K562 (cell line): ENCODE data around the gene GPD1L. TPM values are rescaled to one million over a fixed set of nuclear protein-coding genes. Genes with fewer than 3 reads are reported as not detected.

Experiments
- ATAC-seq: fragments of 200-7000 bp; cut with Tn5 transposase; 3 replicates; pipeline ENCODE4 v1.9.1; 2020; ENCODE audit warnings: moderate library complexity
- BruUV-seq: library from RNA; stranded (reverse); fragments of 400-500 nt; replicated peaks from 2 replicates; lab custom pipeline; 2021; lab: Mats Ljungman, UMichigan
- CTCF ChIA-PET: fragments of 300-600 bp; formaldehyde crosslinking; extraction: SDS; loops from one replicate; lab custom pipeline; 2021; ENCODE audit warnings: low intra/inter-chr PET ratio; lab: Yijun Ruan, JAX
- POLR2A ChIA-PET: fragments of 300-600, 350-650 bp; sonication (Branson Sonifier 250); formaldehyde crosslinking; extraction: SDS; loops from one replicate; lab custom pipeline; 2021; ENCODE audit warnings: antibody characterized with exemption, inconsistent platforms; lab: Yijun Ruan, JAX
- DNase-seq, 4 experiments: peaks; one replicate each; pipeline versions ENCODE4 v3.0.0 to v3.0.0-alpha.2; 2011 to 2018; ENCODE audit warnings: low spot score in 3 of 4, mixed read lengths in 3 of 4; ENCODE audit errors: extremely low read depth in 1 of 4
- FAIRE-seq: peaks from 2 replicates; lab custom pipeline; 2011; peaks lifted over from hg19 to GRCh38; lab: Jason Lieb, UNC
- H2AFZ ChIP-seq: 2 replicates; pipeline ENCODE4 v1.6.0; 2011; ENCODE audit warnings: low read depth, low read length, control low read depth, inconsistent platforms
- H3K27ac ChIP-seq: fragments of 200-600 bp; 3 replicates; pipeline ENCODE4 v1.8.0; 2011; ENCODE audit warnings: low read depth, mild to moderate bottlenecking, control low read depth, inconsistent platforms, low read length, moderate library complexity, mixed read lengths; ENCODE audit errors: extremely low read depth
- H3K27me3 ChIP-seq, 2 experiments: fragments of 300-600 bp in 1 of 2; 2 replicates in 1 of 2; 3 replicates in 1 of 2; pipeline versions ENCODE4 v1.6.0 to v1.8.0; 2011; ENCODE audit warnings: inconsistent platforms in 2 of 2, low read length in 2 of 2, mild to moderate bottlenecking in 1 of 2, mixed read lengths in 1 of 2, moderate library complexity in 1 of 2; ENCODE audit not compliant: control insufficient read depth in 2 of 2, insufficient read depth in 2 of 2
- H3K36me3 ChIP-seq: fragments of 300-600 bp; 3 replicates; pipeline ENCODE4 v1.8.0; 2011; ENCODE audit warnings: mild to moderate bottlenecking, low read length, inconsistent platforms; ENCODE audit not compliant: control insufficient read depth, insufficient read depth
- H3K4me1 ChIP-seq, 2 experiments: fragments of 200-600 bp in 1 of 2; replicated peaks in 1 of 2; 2 replicates in 1 of 2; 3 replicates in 1 of 2; pipeline versions ENCODE4 v1.5.1 to v1.8.0; 2011; ENCODE audit warnings: inconsistent platforms in 2 of 2, low read length in 2 of 2, mild to moderate bottlenecking in 1 of 2, mixed read lengths in 1 of 2, moderate library complexity in 1 of 2; ENCODE audit not compliant: control insufficient read depth in 2 of 2, insufficient read depth in 2 of 2
- H3K4me2 ChIP-seq: 2 replicates; pipeline ENCODE4 v1.6.1; 2011; ENCODE audit warnings: low read length, control low read depth, inconsistent platforms, mixed read lengths; ENCODE audit not compliant: insufficient read depth
- H3K4me3 ChIP-seq: fragments of 200-600 bp; sonication (generic), shearing (Covaris generic); 2 replicates; pipeline ENCODE4 v1.5.1; 2016; ENCODE audit warnings: control low read depth, inconsistent platforms
- H3K79me2 ChIP-seq: fragments of 200-600 bp; 3 replicates; pipeline ENCODE4 v1.8.0; 2011; ENCODE audit warnings: low read length, inconsistent platforms; ENCODE audit not compliant: control insufficient read depth, insufficient read depth
- H3K9ac ChIP-seq, 2 experiments: 2 replicates each; pipeline versions ENCODE4 v1.6.0 to v1.6.1; 2011; ENCODE audit warnings: low read depth in 2 of 2, low read length in 2 of 2, control low read depth in 1 of 2, inconsistent platforms in 1 of 2, mild to moderate bottlenecking in 1 of 2, mixed read lengths in 1 of 2; ENCODE audit not compliant: insufficient read depth in 1 of 2
- H3K9me1 ChIP-seq: one replicate; pipeline ENCODE4 v1.6.0; 2011; ENCODE audit warnings: inconsistent platforms, mild to moderate bottlenecking, low read length, moderate library complexity; ENCODE audit not compliant: control insufficient read depth, insufficient read depth
- H3K9me3 ChIP-seq: replicated peaks from 2 replicates; pipeline ENCODE4 v1.5.1; 2011; ENCODE audit warnings: low read depth, low read length, inconsistent platforms; ENCODE audit not compliant: control insufficient read depth, insufficient read depth
- H4K20me1 ChIP-seq: replicated peaks from 2 replicates; pipeline ENCODE4 v1.6.1; 2011; ENCODE audit warnings: low read length, inconsistent platforms, mixed read lengths; ENCODE audit not compliant: control insufficient read depth, insufficient read depth
- ARID1B ChIP-seq: fragments of 450-650 bp; IDR thresholded peaks from 2 replicates; pipeline ENCODE4 v1.6.1; 2016; ENCODE audit warnings: antibody characterized with exemption, mild to moderate bottlenecking, inconsistent platforms
- ETV1 ChIP-seq: fragments of 450-650 bp; conservative IDR thresholded peaks from 2 replicates; pipeline ENCODE4 v1.6.1; 2016; ENCODE audit warnings: missing genetic modification characterization, control low read depth, low read depth, missing compliant biosample characterization
- HDAC8 ChIP-seq: fragments of 450-650 bp; IDR thresholded peaks from 2 replicates; pipeline ENCODE4 v1.6.1; 2016; ENCODE audit warnings: mild to moderate bottlenecking, missing genetic modification characterization, moderate library complexity, missing compliant biosample characterization
- KDM1A ChIP-seq, 2 experiments: fragments of 450-650 bp; IDR thresholded peaks; 2 replicates each; pipeline ENCODE4 v1.6.1; 2016; ENCODE audit warnings: mild to moderate bottlenecking in 2 of 2
- LEF1 ChIP-seq: fragments of 450-650 bp; IDR thresholded peaks from 2 replicates; pipeline ENCODE4 v1.6.1; 2016; ENCODE audit warnings: mild to moderate bottlenecking
- NFE2 ChIP-seq: IDR thresholded peaks from 2 replicates; pipeline ENCODE4 v1.6.1; 2014; ENCODE audit warnings: antibody characterized with exemption, low read depth
- RBM17 ChIP-seq: fragments of 200-400 bp; formaldehyde crosslinking; IDR thresholded peaks from 2 replicates; pipeline ENCODE4 v1.6.1; 2017; ENCODE audit warnings: low read depth, mild to moderate bottlenecking, low read length, borderline replicate concordance
- RCOR1 ChIP-seq, 2 experiments: IDR thresholded peaks; 2 replicates each; pipeline ENCODE4 v1.6.1; 2012; ENCODE audit warnings: low read depth in 2 of 2, low read length in 2 of 2, borderline replicate concordance in 1 of 2, improper control_type of control experiment in 1 of 2
- WGBS: fragments of 100-300 bp; shearing (Covaris generic); methylation state at CpG from one replicate; pipeline ENCODE4 v1.1.6; 2016; ENCODE audit warnings: low coverage, mixed read lengths; ENCODE audit not compliant: insufficient coverage; ENCODE audit errors: missing lambda C conversion rate; 5-methylcytosine and 5-hydroxymethylcytosine counted together
- in situ Hi-C: fragments of 300-500 bp; cut with MboI; formaldehyde crosslinking; loops from 4 replicates; pipeline ENCODE4 v1.15.0; 2018; ENCODE audit warnings: inconsistent platforms, mixed read lengths
- intact Hi-C: fragments of 100-400 bp; cut with micrococcal nuclease; formaldehyde crosslinking; loops from 2 replicates; pipeline ENCODE4 v1.14.2; 2022
- polyA plus RNA-seq, 8 experiments: library from polyadenylated mRNA; depleted of rRNA in 4 of 8; stranded (reverse) in 5 of 8; unstranded in 3 of 8; fragments of >200 nt; fragmentation: Nextera tagmentation in 2 of 8; fragmentation: Illumina TruSeq in 1 of 8; extraction: Ambion mirVana in 2 of 8; extraction: Trizol in 1 of 8; gene quantifications; 2 replicates each; pipeline versions ENCODE4 v1.2.1 to v1.2.3, GENCODE V29; 2011 to 2014; ENCODE audit warnings: inconsistent platforms in 1 of 8, missing spikeins in 1 of 8
- total RNA-seq, 7 experiments: library from RNA; depleted of rRNA in 6 of 7; stranded (reverse); fragments of >200 nt in 6 of 7; fragmentation: Illumina TruSeq in 2 of 7; extraction: Trizol in 2 of 7; gene quantifications; 2 replicates each; pipeline versions ENCODE4 v1.2.1 to v1.2.3, GENCODE V29; 2011 to 2021; ENCODE audit warnings: low replicate concordance in 1 of 7
- TF ChIP-seq, protein P1 (sequence below): sonication (generic); formaldehyde crosslinking; IDR thresholded peaks from 2 replicates; pipeline ENCODE4 v1.8.0; 2022; ENCODE audit warnings: missing genetic modification reagents, mild to moderate bottlenecking, borderline replicate concordance
- TF ChIP-seq, protein P2 (sequence below): IDR thresholded peaks from 2 replicates; pipeline ENCODE4 v1.6.1; 2011; ENCODE audit not compliant: insufficient read length; ENCODE audit errors: extremely low read depth
- TF ChIP-seq, protein P3 (sequence below), 2 experiments: fragments of 450-650 bp; formaldehyde crosslinking in 1 of 2; IDR thresholded peaks; 2 replicates each; pipeline versions ENCODE4 v1.4.0 to v1.6.1; 2014 to 2020; ENCODE audit warnings: mild to moderate bottlenecking in 2 of 2, borderline replicate concordance in 1 of 2, low read depth in 1 of 2

The GPD1L gene
- total and polyA plus RNA-seq, 9 of the 15 experiments (the other 6 are each of a cell fraction or from before 2014, with no cell fraction given): 1.6 to 17.3 (median 12.3) TPM

DNA sequence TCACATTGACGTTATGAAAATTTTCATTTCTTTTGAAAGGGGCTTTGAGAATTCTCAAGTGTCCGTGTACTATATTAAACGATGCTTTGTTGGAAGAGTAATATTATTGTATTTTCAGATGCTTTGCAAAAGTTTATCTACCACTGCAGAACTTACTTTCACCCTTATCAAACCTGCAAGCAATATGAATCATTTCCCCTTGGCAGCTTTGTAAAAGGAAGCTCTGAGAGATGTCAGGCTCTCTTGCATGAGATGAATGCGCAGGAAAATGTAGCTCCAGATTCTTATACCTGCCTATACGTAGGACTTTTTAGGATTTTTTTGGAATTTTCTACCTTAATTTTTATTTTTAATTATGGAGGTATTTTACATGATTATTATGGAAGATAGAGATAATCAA, 34.5 kb downstream of the GPD1L start:
- intact Hi-C loops (no loop called here), in situ Hi-C loops (no loop called here)
- Histone ChIP-seq H3K79me2 (no peaks in the 10 kb centered on the region), H3K4me1 (peaks cover 0 to 23% of the 10 kb centered on the region in 2 experiments; a peak in 3 of 5 replicates), H3K4me3 (no peak overlapping the region), H3K27ac (no peak overlapping the region), H2AFZ (no peak overlapping the region), H3K27me3 (no peaks in the 10 kb centered on the region; a peak in 1 of 5 replicates), H3K9me1 (no peaks in the 10 kb centered on the region), H3K36me3 (no peaks in the 10 kb centered on the region), H3K9me3 (no peaks in the 10 kb centered on the region), H3K9ac (no peak overlapping the region), H4K20me1 (no peaks in the 10 kb centered on the region), H3K4me2 (no peak overlapping the region)
- peak; percentile 75 for FAIRE-seq
- POLR2A ChIA-PET: interaction anchor here (0.6 to 1.5 kb wide), 2 partner anchors 12 to 773 kb away, joined by 4 read pairs; no protein-coding TSS in a partner anchor
- DNase-seq: peak; percentile 33 to 56 (median 46)
- no TSS peak for BruUV-seq
- ATAC-seq: peak; percentile 48
- CTCF ChIA-PET: no interaction called here
- WGBS: 2% methylated on average over 5 of the region's 5 CpGs
- peak in 1 of 2 experiments; percentile 49; a peak in 1 of 4 replicates for TF ChIP-seq KDM1A (IDR thresholded peaks at IDR 0.05)
- TF ChIP-seq HDAC8: no peak
- TF ChIP-seq, protein P1, sequence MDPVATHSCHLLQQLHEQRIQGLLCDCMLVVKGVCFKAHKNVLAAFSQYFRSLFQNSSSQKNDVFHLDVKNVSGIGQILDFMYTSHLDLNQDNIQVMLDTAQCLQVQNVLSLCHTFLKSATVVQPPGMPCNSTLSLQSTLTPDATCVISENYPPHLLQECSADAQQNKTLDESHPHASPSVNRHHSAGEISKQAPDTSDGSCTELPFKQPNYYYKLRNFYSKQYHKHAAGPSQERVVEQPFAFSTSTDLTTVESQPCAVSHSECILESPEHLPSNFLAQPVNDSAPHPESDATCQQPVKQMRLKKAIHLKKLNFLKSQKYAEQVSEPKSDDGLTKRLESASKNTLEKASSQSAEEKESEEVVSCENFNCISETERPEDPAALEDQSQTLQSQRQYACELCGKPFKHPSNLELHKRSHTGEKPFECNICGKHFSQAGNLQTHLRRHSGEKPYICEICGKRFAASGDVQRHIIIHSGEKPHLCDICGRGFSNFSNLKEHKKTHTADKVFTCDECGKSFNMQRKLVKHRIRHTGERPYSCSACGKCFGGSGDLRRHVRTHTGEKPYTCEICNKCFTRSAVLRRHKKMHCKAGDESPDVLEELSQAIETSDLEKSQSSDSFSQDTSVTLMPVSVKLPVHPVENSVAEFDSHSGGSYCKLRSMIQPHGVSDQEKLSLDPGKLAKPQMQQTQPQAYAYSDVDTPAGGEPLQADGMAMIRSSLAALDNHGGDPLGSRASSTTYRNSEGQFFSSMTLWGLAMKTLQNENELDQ (CRISPR knock-in tag): no peak
- peak; percentile 97 for TF ChIP-seq ARID1B
- peak; percentile 47 for TF ChIP-seq NFE2
- peak; percentile 60 for TF ChIP-seq LEF1
- TF ChIP-seq ETV1 (tag): peak; percentile 73; the same call in 1 of the 2 replicates
- peak in 1 of 2 experiments; percentile 84; a peak in 2 of 4 replicates for TF ChIP-seq RCOR1 (IDR thresholded peaks at IDR 0.05; ENCODE audit: borderline replicate concordance in 1 of 2, low read depth in 2 of 2, low read length in 2 of 2)
- no peak for TF ChIP-seq RBM17
- TF ChIP-seq, protein P2, sequence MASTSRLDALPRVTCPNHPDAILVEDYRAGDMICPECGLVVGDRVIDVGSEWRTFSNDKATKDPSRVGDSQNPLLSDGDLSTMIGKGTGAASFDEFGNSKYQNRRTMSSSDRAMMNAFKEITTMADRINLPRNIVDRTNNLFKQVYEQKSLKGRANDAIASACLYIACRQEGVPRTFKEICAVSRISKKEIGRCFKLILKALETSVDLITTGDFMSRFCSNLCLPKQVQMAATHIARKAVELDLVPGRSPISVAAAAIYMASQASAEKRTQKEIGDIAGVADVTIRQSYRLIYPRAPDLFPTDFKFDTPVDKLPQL: no peak
- TF ChIP-seq, protein P3, sequence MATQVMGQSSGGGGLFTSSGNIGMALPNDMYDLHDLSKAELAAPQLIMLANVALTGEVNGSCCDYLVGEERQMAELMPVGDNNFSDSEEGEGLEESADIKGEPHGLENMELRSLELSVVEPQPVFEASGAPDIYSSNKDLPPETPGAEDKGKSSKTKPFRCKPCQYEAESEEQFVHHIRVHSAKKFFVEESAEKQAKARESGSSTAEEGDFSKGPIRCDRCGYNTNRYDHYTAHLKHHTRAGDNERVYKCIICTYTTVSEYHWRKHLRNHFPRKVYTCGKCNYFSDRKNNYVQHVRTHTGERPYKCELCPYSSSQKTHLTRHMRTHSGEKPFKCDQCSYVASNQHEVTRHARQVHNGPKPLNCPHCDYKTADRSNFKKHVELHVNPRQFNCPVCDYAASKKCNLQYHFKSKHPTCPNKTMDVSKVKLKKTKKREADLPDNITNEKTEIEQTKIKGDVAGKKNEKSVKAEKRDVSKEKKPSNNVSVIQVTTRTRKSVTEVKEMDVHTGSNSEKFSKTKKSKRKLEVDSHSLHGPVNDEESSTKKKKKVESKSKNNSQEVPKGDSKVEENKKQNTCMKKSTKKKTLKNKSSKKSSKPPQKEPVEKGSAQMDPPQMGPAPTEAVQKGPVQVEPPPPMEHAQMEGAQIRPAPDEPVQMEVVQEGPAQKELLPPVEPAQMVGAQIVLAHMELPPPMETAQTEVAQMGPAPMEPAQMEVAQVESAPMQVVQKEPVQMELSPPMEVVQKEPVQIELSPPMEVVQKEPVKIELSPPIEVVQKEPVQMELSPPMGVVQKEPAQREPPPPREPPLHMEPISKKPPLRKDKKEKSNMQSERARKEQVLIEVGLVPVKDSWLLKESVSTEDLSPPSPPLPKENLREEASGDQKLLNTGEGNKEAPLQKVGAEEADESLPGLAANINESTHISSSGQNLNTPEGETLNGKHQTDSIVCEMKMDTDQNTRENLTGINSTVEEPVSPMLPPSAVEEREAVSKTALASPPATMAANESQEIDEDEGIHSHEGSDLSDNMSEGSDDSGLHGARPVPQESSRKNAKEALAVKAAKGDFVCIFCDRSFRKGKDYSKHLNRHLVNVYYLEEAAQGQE (IDR thresholded peaks at IDR 0.05; ENCODE audit: borderline replicate concordance): peak; percentile 17; the same call in 1 of the 2 replicates
- TF ChIP-seq, protein P3 (CRISPR knock-in tag; IDR thresholded peaks at IDR 0.05; ENCODE audit: low read depth): no peak
